GM12874 (cell line): Measurements from ENCODE around the gene PLCL1.
A peak's percentile ranks its signal among the peaks of the same experiment; 100 is the strongest.

Experiments
- CTCF ChIP-seq: IDR thresholded peaks from 2 replicates; pipeline ENCODE4 v1.5.1; 2011; ENCODE audit warnings: low read depth, mild to moderate bottlenecking, control low read depth, low read length, moderate library complexity; ENCODE audit not compliant: insufficient read depth

The PLCL1 gene

DNA sequence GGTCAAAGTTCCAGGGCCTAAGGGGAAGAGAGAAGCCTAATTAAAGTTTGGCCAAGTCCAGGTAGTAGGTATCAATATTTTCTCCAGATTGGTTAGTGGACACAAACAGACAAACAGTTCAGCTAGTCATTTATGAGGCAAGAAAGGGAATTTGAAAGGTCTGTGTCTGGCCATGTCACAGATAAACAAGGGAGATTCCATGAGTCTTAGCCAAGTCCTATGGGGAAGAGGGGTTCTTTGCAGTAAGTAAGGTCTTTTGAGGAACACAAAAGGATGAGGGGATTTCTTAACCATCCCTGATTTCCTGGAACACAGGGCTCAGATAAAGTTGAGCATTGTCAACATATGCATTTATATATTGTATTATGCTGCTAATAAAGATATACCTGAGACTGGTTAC, 310.8 kb downstream of the PLCL1 start:
- no peak for TF ChIP-seq CTCF

- TF ChIP-seq CTCF, result no peak
Measured at GRCh38 chr2:198116756-198117155, 312.4 kb downstream of the PLCL1 start.

DNA sequence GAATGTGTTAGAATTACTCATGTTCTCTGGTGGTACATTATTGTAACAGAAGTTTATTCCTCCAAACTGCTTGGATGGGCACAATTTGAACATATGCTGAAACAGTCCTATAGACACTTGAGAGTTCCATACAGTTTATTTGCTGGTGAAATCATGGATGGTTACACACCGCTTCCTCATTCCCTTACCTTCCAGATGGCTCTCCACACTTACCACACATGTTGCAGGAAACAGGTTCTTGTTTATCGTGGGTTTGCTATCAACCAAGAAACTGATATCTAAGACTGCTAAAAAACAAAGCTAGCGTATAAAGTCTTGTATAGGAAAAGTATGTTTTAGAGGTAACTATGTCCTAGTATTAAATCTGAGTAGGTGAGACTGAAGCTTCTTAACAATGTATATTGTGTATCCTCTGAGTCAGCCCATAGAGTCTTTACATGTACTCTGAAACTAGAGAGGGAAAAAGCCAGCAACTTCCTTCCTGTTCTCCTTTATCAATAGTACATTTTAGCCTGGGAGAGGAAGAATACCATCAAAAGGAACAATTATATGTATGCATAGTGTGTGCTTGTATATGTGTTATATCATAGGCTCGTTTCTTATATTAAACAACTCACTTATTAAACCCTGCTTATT, 313.1 kb downstream of the PLCL1 start:
- no peak for TF ChIP-seq CTCF

DNA sequence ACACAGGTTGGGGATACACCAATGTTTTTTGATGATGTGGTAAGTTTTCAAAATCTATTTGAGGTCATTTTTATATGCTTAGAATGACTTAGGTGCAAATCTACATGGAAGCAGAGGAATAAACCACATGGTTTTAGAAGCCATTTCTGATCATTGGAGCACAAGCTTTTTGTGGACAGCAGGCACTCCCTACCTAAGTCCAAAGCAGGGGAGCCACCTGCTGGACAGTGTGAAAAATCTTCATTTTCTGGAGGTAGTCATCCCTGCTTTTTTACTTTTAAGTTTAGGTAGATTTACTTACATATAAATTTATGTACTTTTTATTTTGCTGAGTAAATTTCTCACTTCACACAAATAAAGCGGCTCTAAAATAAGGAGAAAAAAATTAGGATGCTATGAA, 323.2 kb downstream of the PLCL1 start:
- TF ChIP-seq CTCF, result peak; percentile 61

- no peak for TF ChIP-seq CTCF
Measured at GRCh38 chr2:198129609-198130008, 325.2 kb downstream of the PLCL1 start.

GRCh38 chr2:198134293-198134955, 330.0 kb downstream of the PLCL1 start:
- no peak for TF ChIP-seq CTCF

- no peak for TF ChIP-seq CTCF
Measured at GRCh38 chr2:198135481-198135934, 331.1 kb downstream of the PLCL1 start.
